Testis (tissue), 3 donors: ENCODE results near the gene UNC5B. TPM values are rescaled to one million over a fixed set of nuclear protein-coding genes. Genes with fewer than 3 reads are reported as not detected.

ENCODE experiments used
- DNase-seq: peaks from one replicate; pipeline ENCODE4 v3.0.0-alpha.2; 2019
- H3K27ac ChIP-seq, 2 donors: fragments of 200-600 bp; sonication (generic); one replicate each; pipeline ENCODE4 v1.5.1; 2019
- H3K27me3 ChIP-seq: fragments of 200-600 bp; sonication (generic); one replicate; pipeline ENCODE4 v1.5.1; 2019
- H3K36me3 ChIP-seq: fragments of 200-600 bp; sonication (generic); one replicate; pipeline ENCODE4 v1.5.1; 2017; ENCODE audit warnings: low read depth; ENCODE audit errors: missing control alignments
- H3K4me1 ChIP-seq: fragments of 200-600 bp; sonication (generic); one replicate; pipeline ENCODE4 v1.5.1; 2019
- H3K4me3 ChIP-seq, 2 donors: fragments of 200-600 bp; sonication (generic); one replicate each; pipeline ENCODE4 v1.5.1; 2017 to 2019
- H3K9me3 ChIP-seq: fragments of 200-600 bp; sonication (generic); one replicate; pipeline ENCODE4 v1.5.1; 2017
- POLR2A ChIP-seq: fragments of 450-650 bp; IDR thresholded peaks from one replicate; pipeline ENCODE4 v1.6.1; 2017; ENCODE audit warnings: antibody characterized with exemption, mild to moderate bottlenecking, moderate library complexity
- WGBS, 2 donors: methylation state at CpG; one replicate each; pipeline ENCODE4 v1.1.5; 2018; 5-methylcytosine and 5-hydroxymethylcytosine counted together
- intact Hi-C: fragments of 100-400 bp; cut with DNase I; formaldehyde crosslinking; loops from one replicate; pipeline ENCODE4 v1.15.1; 2023; ENCODE audit warnings: low total_unique reads
- polyA plus RNA-seq: library from polyadenylated mRNA; stranded (reverse); fragments of 350-450 nt; fragmentation: Illumina TruSeq; extraction: RNeasy Lipid Tissue Mini Kit (QIAGEN cat#74804); gene quantifications from one replicate; pipeline ENCODE4 v1.2.3, GENCODE V29; 2014; ENCODE audit warnings: low read depth, low replicate concordance; ENCODE audit not compliant: insufficient read depth
- total RNA-seq, 2 donors: library from RNA; depleted of rRNA; stranded (reverse); fragments of >200 nt; gene quantifications; one replicate each; pipeline ENCODE4 v1.2.3, GENCODE V29; 2016
- TF ChIP-seq, protein P1 (sequence below), 3 experiments: fragments of 450-650 bp in 2 of 3; fragments of 200-600 bp in 1 of 3; sonication (generic) in 1 of 3; IDR thresholded peaks; one replicate each; pipeline ENCODE4 v1.5.1; 2016 to 2019; ENCODE audit warnings: antibody characterized with exemption in 3 of 3, mild to moderate bottlenecking in 2 of 3, moderate library complexity in 1 of 3

UNC5B gene
- total and polyA plus RNA-seq, 3 donors from 2014 or later: 14.8 to 44.4 (median 24.4) TPM

DNA sequence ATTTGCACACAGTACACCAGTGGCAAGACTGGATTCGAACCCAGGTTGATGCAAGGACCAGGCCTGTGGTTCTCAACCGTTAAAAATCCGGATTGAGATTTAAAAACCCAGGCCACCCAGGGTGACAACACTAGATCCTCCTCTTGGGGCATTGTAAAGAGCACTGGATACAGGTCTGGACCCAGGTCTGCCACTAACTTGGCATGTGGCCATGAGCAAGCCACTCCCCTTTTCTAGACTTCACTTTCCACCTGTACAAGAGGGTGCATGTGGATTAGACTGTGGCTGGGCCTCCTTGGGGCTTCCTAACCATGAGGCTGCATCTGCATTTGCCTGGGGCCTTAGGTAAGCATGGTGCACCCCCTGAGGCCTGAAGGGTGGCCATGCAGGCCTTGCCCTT lies 85.0 kb downstream of the UNC5B start:
- H3K4me1 ChIP-seq: peaks cover 14% of the 10 kb centered on the region
- TF ChIP-seq, protein P1, sequence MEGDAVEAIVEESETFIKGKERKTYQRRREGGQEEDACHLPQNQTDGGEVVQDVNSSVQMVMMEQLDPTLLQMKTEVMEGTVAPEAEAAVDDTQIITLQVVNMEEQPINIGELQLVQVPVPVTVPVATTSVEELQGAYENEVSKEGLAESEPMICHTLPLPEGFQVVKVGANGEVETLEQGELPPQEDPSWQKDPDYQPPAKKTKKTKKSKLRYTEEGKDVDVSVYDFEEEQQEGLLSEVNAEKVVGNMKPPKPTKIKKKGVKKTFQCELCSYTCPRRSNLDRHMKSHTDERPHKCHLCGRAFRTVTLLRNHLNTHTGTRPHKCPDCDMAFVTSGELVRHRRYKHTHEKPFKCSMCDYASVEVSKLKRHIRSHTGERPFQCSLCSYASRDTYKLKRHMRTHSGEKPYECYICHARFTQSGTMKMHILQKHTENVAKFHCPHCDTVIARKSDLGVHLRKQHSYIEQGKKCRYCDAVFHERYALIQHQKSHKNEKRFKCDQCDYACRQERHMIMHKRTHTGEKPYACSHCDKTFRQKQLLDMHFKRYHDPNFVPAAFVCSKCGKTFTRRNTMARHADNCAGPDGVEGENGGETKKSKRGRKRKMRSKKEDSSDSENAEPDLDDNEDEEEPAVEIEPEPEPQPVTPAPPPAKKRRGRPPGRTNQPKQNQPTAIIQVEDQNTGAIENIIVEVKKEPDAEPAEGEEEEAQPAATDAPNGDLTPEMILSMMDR (IDR thresholded peaks at IDR 0.05): no peak
- TF ChIP-seq POLR2A: no peak
- DNase-seq: no peak
- 90 to 91% methylated on average over 3 of the region's 3 CpGs for WGBS, 2 donors
- intact Hi-C loops: no loop called here
- no peak overlapping the region for H3K27ac ChIP-seq
- no peak overlapping the region for H3K4me3 ChIP-seq
- no peaks in the 10 kb centered on the region for H3K36me3 ChIP-seq
- no peaks in the 10 kb centered on the region for H3K9me3 ChIP-seq
- no peaks in the 10 kb centered on the region for H3K27me3 ChIP-seq

DNA sequence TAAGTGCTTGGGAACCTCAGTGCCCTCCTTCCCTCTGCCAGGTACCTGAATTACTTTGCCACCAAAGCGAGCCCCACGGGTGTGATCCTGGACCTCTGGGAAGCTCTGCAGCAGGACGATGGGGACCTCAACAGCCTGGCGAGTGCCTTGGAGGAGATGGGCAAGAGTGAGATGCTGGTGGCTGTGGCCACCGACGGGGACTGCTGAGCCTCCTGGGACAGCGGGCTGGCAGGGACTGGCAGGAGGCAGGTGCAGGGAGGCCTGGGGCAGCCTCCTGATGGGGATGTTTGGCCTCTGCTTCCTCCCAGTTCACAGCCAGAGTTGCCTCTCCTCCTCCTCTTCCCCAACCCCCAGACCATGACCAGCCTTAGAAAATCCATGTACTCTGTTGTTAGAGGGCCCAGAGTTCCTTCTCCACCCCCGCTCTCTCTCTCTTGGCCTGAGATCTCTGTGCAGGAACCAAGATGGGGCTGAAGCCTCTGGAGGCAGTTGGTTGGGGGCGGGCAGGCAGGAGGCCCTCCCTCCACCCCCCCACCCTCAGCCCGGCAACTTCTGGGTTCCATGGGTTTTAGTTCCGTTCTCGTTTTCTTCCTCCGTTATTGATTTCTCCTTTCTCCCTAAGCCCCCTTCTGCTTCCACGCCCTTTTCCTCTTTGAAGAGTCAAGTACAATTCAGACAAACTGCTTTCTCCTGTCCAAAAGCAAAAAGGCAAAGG lies 86.9 kb downstream of the UNC5B start:
- Histone ChIP-seq H3K36me3 (no peaks in the 10 kb centered on the region), H3K27me3 (no peaks in the 10 kb centered on the region), H3K9me3 (no peaks in the 10 kb centered on the region), H3K4me1 (no peaks in the 10 kb centered on the region), H3K4me3 (no peak overlapping the region), H3K27ac (no peak overlapping the region)
- no peak for DNase-seq
- intact Hi-C loops: no loop called here
- 83 to 88% methylated on average over 7 to 13 of the region's 14 CpGs for WGBS, 2 donors
- TF ChIP-seq POLR2A: no peak
- TF ChIP-seq, protein P1 (IDR thresholded peaks at IDR 0.05): no peak

DNA sequence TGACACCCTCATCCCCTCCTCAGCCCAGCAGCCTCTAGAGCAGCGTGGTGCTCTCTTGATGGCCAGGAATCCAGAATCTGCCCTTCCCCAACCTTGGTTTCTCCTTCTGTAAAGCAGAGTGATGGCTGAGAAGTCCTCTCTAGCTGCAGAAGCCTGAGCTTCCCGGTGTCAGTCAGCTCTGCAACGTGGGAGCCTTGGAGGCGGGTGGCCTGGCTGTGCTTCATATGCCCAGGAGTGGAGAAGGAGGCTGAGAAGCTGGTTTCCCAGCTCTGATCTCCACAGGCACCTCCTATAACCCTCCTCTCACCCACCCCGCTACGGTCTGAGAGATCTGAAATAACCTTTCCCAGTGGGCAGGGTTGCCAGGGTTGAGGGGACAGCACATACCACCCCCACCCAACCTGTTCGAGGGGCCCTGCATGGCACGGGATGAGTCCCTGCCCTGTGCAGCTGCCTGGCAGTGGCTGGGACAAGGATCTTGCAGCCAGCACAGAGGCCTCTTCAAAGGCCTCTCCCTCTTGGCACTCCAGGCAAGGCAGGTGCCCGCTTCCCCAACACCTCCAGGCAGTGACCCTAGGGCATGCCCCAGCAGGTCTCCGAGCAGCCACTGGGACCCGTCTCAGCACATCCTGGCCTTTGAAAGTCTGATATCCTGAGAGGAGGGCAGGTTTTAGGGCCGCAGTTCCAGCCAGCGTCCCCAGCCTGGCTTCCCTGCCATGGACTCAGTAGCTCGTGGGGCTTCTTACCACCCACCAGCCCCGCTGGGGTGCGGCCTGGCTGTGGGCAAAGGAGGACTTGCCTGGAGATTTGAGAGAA lies 88.4 kb downstream of the UNC5B start:
- 91 to 100% methylated on average over 1 to 16 of the region's 16 CpGs for WGBS, 2 donors
- no peaks in the 10 kb centered on the region for H3K4me1 ChIP-seq
- H3K27me3 ChIP-seq: no peaks in the 10 kb centered on the region
- H3K4me3 ChIP-seq: no peak overlapping the region
- DNase-seq: no peak
- TF ChIP-seq, protein P1 (IDR thresholded peaks at IDR 0.05): no peak
- no peak for TF ChIP-seq POLR2A
- no peak overlapping the region for H3K27ac ChIP-seq
- no peaks in the 10 kb centered on the region for H3K9me3 ChIP-seq
- intact Hi-C loops: no loop called here
- no peaks in the 10 kb centered on the region for H3K36me3 ChIP-seq

DNA sequence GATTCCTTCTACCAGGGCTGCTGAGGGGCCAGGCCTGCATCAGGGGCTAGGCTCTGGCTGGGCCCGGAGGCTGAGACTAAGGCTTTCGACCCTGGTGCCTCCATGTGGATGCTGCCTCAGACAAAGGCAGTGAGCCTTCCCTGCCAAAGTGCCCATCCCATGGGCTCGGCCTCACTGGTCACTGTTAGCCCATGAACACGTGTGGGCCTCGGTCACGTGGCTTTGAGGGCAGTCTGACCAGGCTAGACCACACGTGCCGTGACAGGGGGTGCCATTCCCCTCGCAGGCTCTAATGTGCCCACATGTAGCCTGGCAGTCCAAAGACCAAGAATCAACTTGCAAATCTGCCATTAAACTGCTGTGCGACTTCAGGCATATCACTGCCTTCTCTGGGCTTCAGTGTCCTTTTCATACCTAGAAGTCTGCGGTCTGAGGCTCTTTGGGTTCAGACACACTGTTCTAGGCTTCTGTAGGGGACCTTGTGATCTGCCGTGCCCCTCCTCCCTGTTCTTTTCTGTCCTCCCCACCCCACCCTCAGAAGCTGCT lies 89.1 kb downstream of the UNC5B start:
- no peaks in the 10 kb centered on the region for H3K9me3 ChIP-seq
- no peaks in the 10 kb centered on the region for H3K27me3 ChIP-seq
- no peak for DNase-seq
- intact Hi-C loops: no loop called here
- H3K27ac ChIP-seq: no peak overlapping the region
- H3K4me3 ChIP-seq: no peak overlapping the region
- H3K36me3 ChIP-seq: no peaks in the 10 kb centered on the region
- WGBS, 2 donors: 87 to 96% methylated on average over 3 to 12 of the region's 12 CpGs
- H3K4me1 ChIP-seq: no peaks in the 10 kb centered on the region
- TF ChIP-seq, protein P1 (IDR thresholded peaks at IDR 0.05): no peak
- TF ChIP-seq POLR2A: no peak
